HepG2 (cell line): ENCODE data around the gene TENM3. TPM values are rescaled to one million over a fixed set of nuclear protein-coding genes. Genes with fewer than 3 reads are reported as not detected.

Experiments used
- ATAC-seq: fragments of 200-7000 bp; cut with Tn5 transposase; 3 replicates; pipeline ENCODE4 v1.9.1; 2020; ENCODE audit warnings: mild to moderate bottlenecking, moderate library complexity
- BruUV-seq: library from RNA; stranded (reverse); fragments of 400-500 nt; replicated peaks from 2 replicates; lab custom pipeline; 2021; lab: Mats Ljungman, UMichigan
- CTCF ChIA-PET: fragments of 300-600 bp; formaldehyde crosslinking; extraction: SDS; loops from one replicate; lab custom pipeline; 2021; ENCODE audit warnings: low total read pairs, inconsistent platforms, low intra/inter-chr PET ratio; lab: Yijun Ruan, JAX
- POLR2A ChIA-PET: fragments of 350-600 bp; sonication (Branson Sonifier 250); formaldehyde crosslinking; loops from one replicate; lab custom pipeline; 2020; ENCODE audit warnings: antibody characterized with exemption, inconsistent platforms; lab: Yijun Ruan, JAX
- DNase-seq: peaks from one replicate; pipeline ENCODE4 v3.0.0-alpha.2; 2015; ENCODE audit warnings: low spot score
- FAIRE-seq: peaks from 3 replicates; lab custom pipeline; 2011; peaks lifted over from hg19 to GRCh38; lab: Jason Lieb, UNC
- H2AFZ ChIP-seq: one replicate; pipeline ENCODE4 v1.6.1; 2011; ENCODE audit warnings: low read length, inconsistent platforms
- H3K27ac ChIP-seq: fragments of 300-600 bp; 3 replicates; pipeline ENCODE4 v1.8.0; 2011; ENCODE audit warnings: mixed run types, mild to moderate bottlenecking, mixed read lengths, low read length, inconsistent platforms; ENCODE audit not compliant: insufficient read depth; ENCODE audit errors: extremely low read length
- H3K27me3 ChIP-seq, 2 experiments: fragments of 200-600 bp in 1 of 2; 2 replicates in 1 of 2; 3 replicates in 1 of 2; pipeline versions ENCODE4 v1.6.0 to v1.8.0; 2011; ENCODE audit warnings: low read length in 2 of 2, mild to moderate bottlenecking in 2 of 2, moderate library complexity in 2 of 2, inconsistent platforms in 1 of 2; ENCODE audit not compliant: insufficient read depth in 2 of 2, control insufficient read depth in 1 of 2
- H3K36me3 ChIP-seq, 2 experiments: fragments of 200-600 bp in 1 of 2; replicated peaks in 1 of 2; 2 replicates in 1 of 2; 3 replicates in 1 of 2; pipeline versions ENCODE4 v1.5.1 to v1.8.0; 2011; ENCODE audit warnings: low read length in 2 of 2, inconsistent platforms in 1 of 2; ENCODE audit not compliant: insufficient read depth in 2 of 2, control insufficient read depth in 1 of 2
- H3K4me1 ChIP-seq: 2 replicates; pipeline ENCODE4 v1.5.1; 2012; ENCODE audit warnings: low read length, inconsistent platforms; ENCODE audit not compliant: insufficient read depth
- H3K4me2 ChIP-seq: 2 replicates; pipeline ENCODE4 v1.6.0; 2011; ENCODE audit warnings: low read depth, low read length, inconsistent platforms
- H3K4me3 ChIP-seq, 3 experiments: fragments of 200-600 bp in 1 of 3; sonication (generic), shearing (Covaris generic) in 1 of 3; replicated peaks in 1 of 3; 2 replicates each; pipeline ENCODE4 v1.5.1; 2011 to 2016; ENCODE audit warnings: low read length in 3 of 3, inconsistent platforms in 2 of 3, low read depth in 2 of 3, mild to moderate bottlenecking in 2 of 3, control low read depth in 1 of 3, mixed read lengths in 1 of 3; ENCODE audit not compliant: insufficient read depth in 1 of 3
- H3K79me2 ChIP-seq: one replicate; pipeline ENCODE4 v1.6.1; 2011; ENCODE audit warnings: low read length, inconsistent platforms; ENCODE audit not compliant: insufficient read depth
- H3K9ac ChIP-seq: 2 replicates; pipeline ENCODE4 v1.6.0; 2011; ENCODE audit warnings: mild to moderate bottlenecking, low read depth, low read length, inconsistent platforms; ENCODE audit not compliant: insufficient read depth
- H3K9me3 ChIP-seq: 2 replicates; pipeline ENCODE4 v1.5.1; 2012; ENCODE audit warnings: mild to moderate bottlenecking, low read length
- H4K20me1 ChIP-seq: 2 replicates; pipeline ENCODE4 v1.6.0; 2011; ENCODE audit warnings: inconsistent platforms, mild to moderate bottlenecking, low read length, moderate library complexity; ENCODE audit not compliant: insufficient read depth
- ARNTL ChIP-seq: sonication (generic); formaldehyde crosslinking; IDR thresholded peaks from 2 replicates; pipeline ENCODE4 v1.4.0; 2020; ENCODE audit warnings: mild to moderate bottlenecking, missing genetic modification reagents
- HCFC1 ChIP-seq: fragments of 150-350 bp; IDR thresholded peaks from 2 replicates; pipeline ENCODE4 v1.6.1; 2014; ENCODE audit warnings: low read depth, low read length
- MAFK ChIP-seq, 2 experiments: IDR thresholded peaks in 1 of 2; conservative IDR thresholded peaks in 1 of 2; 2 replicates each; pipeline ENCODE4 v1.6.1; 2011; ENCODE audit warnings: improper control_type of control experiment in 2 of 2, low read length in 2 of 2
- SIN3B ChIP-seq: fragments of 150-350 bp; IDR thresholded peaks from 2 replicates; pipeline ENCODE4 v1.6.1; 2014; ENCODE audit warnings: low read length
- WIZ ChIP-seq: sonication (generic); formaldehyde crosslinking; IDR thresholded peaks from 2 replicates; pipeline ENCODE4 v1.5.1; 2020; ENCODE audit warnings: mild to moderate bottlenecking, missing genetic modification reagents
- ZFX ChIP-seq: sonication (generic); formaldehyde crosslinking; IDR thresholded peaks from 2 replicates; pipeline ENCODE4 v1.4.0; 2020; ENCODE audit warnings: mild to moderate bottlenecking, low read depth, missing genetic modification reagents, moderate library complexity
- ZNF367 ChIP-seq: sonication (generic); formaldehyde crosslinking; IDR thresholded peaks from 2 replicates; pipeline ENCODE4 v1.4.0; 2020; ENCODE audit warnings: missing genetic modification reagents, borderline replicate concordance
- ZNF644 ChIP-seq: IDR thresholded peaks from 2 replicates; pipeline ENCODE4 v1.6.1; 2016; ENCODE audit warnings: low read depth
- ZNF724P ChIP-seq: sonication (generic); formaldehyde crosslinking; IDR thresholded peaks from 2 replicates; pipeline ENCODE4 v1.8.0; 2022; ENCODE audit warnings: missing genetic modification reagents, borderline replicate concordance
- ZNF792 ChIP-seq: IDR thresholded peaks from 2 replicates; pipeline ENCODE4 v1.6.1; 2016
- WGBS: methylation state at CpG from one replicate; pipeline ENCODE4 v1.1.6; 2017; ENCODE audit warnings: low lambda C conversion rate; 5-methylcytosine and 5-hydroxymethylcytosine counted together
- in situ Hi-C: cut with HindIII; loops from 2 replicates; pipeline ENCODE4 v1.10.0; 2017; ENCODE audit warnings: low pct_unique_long_range_greater_than_20kb; ENCODE audit not compliant: extremely low pct_ligation_motif_present
- intact Hi-C: fragments of 100-400 bp; cut with micrococcal nuclease; formaldehyde crosslinking; loops from one replicate; pipeline ENCODE4 v1.10.0; 2022; ENCODE audit not compliant: unreplicated experiment
- polyA plus RNA-seq, 8 experiments: library from polyadenylated mRNA; depleted of rRNA in 3 of 8; stranded (reverse) in 7 of 8; unstranded in 1 of 8; fragments of >200 nt; fragmentation: Illumina TruSeq in 4 of 8; extraction: Trizol in 4 of 8; gene quantifications; 2 replicates each; pipeline versions ENCODE4 v1.2.1 to v1.2.3, GENCODE V29; 2011 to 2016; ENCODE audit warnings: low read depth in 4 of 8, missing spikeins in 1 of 8, mixed read lengths in 1 of 8; ENCODE audit not compliant: insufficient read depth in 1 of 8
- total RNA-seq, 5 experiments: library from RNA; depleted of rRNA; stranded (reverse); fragments of >200 nt; fragmentation: Illumina TruSeq; extraction: Trizol; gene quantifications; 2 replicates each; pipeline ENCODE4 v1.2.3, GENCODE V29; 2016; ENCODE audit warnings: low read depth in 1 of 5
- TF ChIP-seq, protein P1 (sequence below): IDR thresholded peaks from 2 replicates; pipeline ENCODE4 v1.6.1; 2016; ENCODE audit warnings: mild to moderate bottlenecking
- TF ChIP-seq, protein P2 (sequence below): sonication (generic); formaldehyde crosslinking; IDR thresholded peaks from 2 replicates; pipeline ENCODE4 v1.8.1; 2023; ENCODE audit warnings: missing genetic modification reagents, mild to moderate bottlenecking, borderline replicate concordance
- TF ChIP-seq, protein P3 (sequence below): sonication (generic); formaldehyde crosslinking; IDR thresholded peaks from 2 replicates; pipeline ENCODE4 v1.4.0; 2020; ENCODE audit warnings: missing genetic modification reagents

TENM3 gene
- total and polyA plus RNA-seq, 2 of the 13 experiments (the other 11 are each of a cell fraction or from before 2014, with no cell fraction given) = 0.04 TPM; not detected in 1

DNA sequence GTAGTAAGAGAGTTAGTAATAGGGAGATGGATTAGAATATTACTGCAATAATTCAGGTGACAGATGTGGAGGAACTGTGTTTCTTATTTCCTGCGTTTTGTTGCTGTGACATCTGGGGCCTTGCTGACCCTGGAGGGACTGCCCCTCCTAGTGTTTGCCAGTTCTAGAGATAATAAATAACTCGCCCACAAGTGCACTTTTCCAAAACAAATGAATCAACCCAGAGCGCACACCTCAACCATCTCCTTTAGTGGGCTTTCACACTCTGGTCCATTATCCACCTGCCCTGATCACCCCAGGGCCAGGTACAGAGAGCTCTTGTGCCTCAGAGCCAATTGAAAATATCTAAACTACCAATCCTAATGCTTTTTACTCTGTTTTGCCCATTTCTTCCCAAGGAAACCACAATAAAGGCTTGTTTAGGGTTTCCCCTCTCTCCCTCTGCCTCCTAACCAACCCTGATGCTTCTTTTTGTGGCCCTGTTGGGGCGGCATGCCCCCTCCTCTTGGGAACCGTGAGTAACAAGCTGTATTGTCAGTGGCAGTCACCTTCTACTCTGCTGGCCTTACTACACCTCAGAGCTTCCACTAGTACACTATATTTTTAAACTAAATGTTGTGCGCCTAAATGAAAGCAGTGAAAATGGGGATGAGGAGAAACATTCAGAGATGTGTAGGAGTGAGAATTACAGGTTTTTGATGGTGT is 270.5 kb downstream of the TENM3 start:
- H3K36me3 ChIP-seq = no peaks in the 10 kb centered on the region
- ChIA-PET CTCF (no interaction called here), POLR2A (no interaction called here)
- no peaks in the 10 kb centered on the region for H3K9me3 ChIP-seq
- intact Hi-C loops = no loop called here
- no TSS peak for BruUV-seq
- no peaks in the 10 kb centered on the region for H3K4me1 ChIP-seq
- no peak overlapping the region for H3K27ac ChIP-seq
- in situ Hi-C loops = no loop called here
- no peak overlapping the region for H3K4me2 ChIP-seq
- no peak for ATAC-seq
- no peak for FAIRE-seq
- H2AFZ ChIP-seq = no peak overlapping the region
- no peak for DNase-seq
- no peaks in the 10 kb centered on the region for H3K79me2 ChIP-seq
- H3K9ac ChIP-seq = no peak overlapping the region
- H3K4me3 ChIP-seq = no peak overlapping the region
- TF ChIP-seq, protein P1, sequence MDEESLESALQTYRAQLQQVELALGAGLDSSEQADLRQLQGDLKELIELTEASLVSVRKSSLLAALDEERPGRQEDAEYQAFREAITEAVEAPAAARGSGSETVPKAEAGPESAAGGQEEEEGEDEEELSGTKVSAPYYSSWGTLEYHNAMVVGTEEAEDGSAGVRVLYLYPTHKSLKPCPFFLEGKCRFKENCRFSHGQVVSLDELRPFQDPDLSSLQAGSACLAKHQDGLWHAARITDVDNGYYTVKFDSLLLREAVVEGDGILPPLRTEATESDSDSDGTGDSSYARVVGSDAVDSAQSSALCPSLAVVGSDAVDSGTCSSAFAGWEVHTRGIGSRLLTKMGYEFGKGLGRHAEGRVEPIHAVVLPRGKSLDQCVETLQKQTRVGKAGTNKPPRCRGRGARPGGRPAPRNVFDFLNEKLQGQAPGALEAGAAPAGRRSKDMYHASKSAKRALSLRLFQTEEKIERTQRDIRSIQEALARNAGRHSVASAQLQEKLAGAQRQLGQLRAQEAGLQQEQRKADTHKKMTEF (CRISPR knock-in tag) = no peak
- TF ChIP-seq ARNTL = no peak
- TF ChIP-seq ZNF792 = no peak
- TF ChIP-seq, protein P2, sequence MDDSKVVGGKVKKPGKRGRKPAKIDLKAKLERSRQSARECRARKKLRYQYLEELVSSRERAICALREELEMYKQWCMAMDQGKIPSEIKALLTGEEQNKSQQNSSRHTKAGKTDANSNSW (CRISPR knock-in tag) = no peak
- TF ChIP-seq HCFC1 = no peak
- no peak for TF ChIP-seq MAFK (conservative IDR thresholded peaks at IDR 0.05 in 1 of 2, IDR thresholded peaks at IDR 0.05 in 1 of 2; ENCODE audit: low read length in 2 of 2)
- H3K27me3 ChIP-seq = no peaks in the 10 kb centered on the region
- no peaks in the 10 kb centered on the region for H4K20me1 ChIP-seq
- WGBS = 12% methylated on average over 6 of the region's 6 CpGs

DNA sequence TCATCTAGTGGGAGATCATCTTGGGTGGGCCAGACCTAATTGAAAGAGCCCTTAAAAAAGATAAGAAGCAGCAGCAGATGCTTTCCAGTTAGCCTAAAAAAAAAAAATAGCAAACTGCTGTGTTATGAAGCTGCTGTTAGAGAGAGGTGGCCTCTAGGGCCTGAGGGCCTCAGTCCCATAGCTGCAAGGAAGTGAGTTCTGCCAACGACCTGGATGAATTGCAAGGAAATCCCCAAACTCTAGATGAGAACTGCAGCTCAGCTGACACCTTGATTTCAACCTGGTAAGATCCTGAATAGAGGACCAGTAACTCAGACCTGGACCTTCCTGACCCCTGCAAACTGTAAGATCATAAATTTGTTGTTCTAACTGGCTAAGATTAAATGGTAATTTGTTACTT is 275.2 kb downstream of the TENM3 start:
- no peak overlapping the region for H2AFZ ChIP-seq
- H3K27me3 ChIP-seq = no peaks in the 10 kb centered on the region
- in situ Hi-C loops = no loop called here
- ATAC-seq (no peak), FAIRE-seq (no peak), DNase-seq (no peak)
- H3K79me2 ChIP-seq = no peaks in the 10 kb centered on the region
- ChIA-PET POLR2A (no interaction called here), CTCF (no interaction called here)
- intact Hi-C loops = no loop called here
- BruUV-seq = no TSS peak
- H3K4me1 ChIP-seq = no peaks in the 10 kb centered on the region
- no peak overlapping the region for H3K4me3 ChIP-seq
- 0% methylated on average over 1 of the region's 1 CpG for WGBS
- no peak overlapping the region for H3K9ac ChIP-seq
- H3K27ac ChIP-seq = no peak overlapping the region
- no peaks in the 10 kb centered on the region for H4K20me1 ChIP-seq
- no peak overlapping the region for H3K4me2 ChIP-seq
- no peaks in the 10 kb centered on the region for H3K9me3 ChIP-seq
- no peaks in the 10 kb centered on the region for H3K36me3 ChIP-seq
- TF ChIP-seq ZFX (CRISPR knock-in tag) (no peak), SIN3B (no peak), ZNF644 (CRISPR knock-in tag) (no peak), ZNF367 (CRISPR knock-in tag) (no peak), WIZ (CRISPR knock-in tag) (no peak), ZNF724P (CRISPR knock-in tag) (no peak)
- TF ChIP-seq, protein P3, sequence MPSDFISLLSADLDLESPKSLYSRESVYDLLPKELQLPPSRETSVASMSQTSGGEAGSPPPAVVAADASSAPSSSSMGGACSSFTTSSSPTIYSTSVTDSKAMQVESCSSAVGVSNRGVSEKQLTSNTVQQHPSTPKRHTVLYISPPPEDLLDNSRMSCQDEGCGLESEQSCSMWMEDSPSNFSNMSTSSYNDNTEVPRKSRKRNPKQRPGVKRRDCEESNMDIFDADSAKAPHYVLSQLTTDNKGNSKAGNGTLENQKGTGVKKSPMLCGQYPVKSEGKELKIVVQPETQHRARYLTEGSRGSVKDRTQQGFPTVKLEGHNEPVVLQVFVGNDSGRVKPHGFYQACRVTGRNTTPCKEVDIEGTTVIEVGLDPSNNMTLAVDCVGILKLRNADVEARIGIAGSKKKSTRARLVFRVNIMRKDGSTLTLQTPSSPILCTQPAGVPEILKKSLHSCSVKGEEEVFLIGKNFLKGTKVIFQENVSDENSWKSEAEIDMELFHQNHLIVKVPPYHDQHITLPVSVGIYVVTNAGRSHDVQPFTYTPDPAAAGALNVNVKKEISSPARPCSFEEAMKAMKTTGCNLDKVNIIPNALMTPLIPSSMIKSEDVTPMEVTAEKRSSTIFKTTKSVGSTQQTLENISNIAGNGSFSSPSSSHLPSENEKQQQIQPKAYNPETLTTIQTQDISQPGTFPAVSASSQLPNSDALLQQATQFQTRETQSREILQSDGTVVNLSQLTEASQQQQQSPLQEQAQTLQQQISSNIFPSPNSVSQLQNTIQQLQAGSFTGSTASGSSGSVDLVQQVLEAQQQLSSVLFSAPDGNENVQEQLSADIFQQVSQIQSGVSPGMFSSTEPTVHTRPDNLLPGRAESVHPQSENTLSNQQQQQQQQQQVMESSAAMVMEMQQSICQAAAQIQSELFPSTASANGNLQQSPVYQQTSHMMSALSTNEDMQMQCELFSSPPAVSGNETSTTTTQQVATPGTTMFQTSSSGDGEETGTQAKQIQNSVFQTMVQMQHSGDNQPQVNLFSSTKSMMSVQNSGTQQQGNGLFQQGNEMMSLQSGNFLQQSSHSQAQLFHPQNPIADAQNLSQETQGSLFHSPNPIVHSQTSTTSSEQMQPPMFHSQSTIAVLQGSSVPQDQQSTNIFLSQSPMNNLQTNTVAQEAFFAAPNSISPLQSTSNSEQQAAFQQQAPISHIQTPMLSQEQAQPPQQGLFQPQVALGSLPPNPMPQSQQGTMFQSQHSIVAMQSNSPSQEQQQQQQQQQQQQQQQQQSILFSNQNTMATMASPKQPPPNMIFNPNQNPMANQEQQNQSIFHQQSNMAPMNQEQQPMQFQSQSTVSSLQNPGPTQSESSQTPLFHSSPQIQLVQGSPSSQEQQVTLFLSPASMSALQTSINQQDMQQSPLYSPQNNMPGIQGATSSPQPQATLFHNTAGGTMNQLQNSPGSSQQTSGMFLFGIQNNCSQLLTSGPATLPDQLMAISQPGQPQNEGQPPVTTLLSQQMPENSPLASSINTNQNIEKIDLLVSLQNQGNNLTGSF = no peak
